GM23338 (cell line): Measurements from ENCODE around the gene RCSD1. TPM values are rescaled to one million over a fixed set of nuclear protein-coding genes. Genes with fewer than 3 reads are reported as not detected.

Experiments
- ATAC-seq: fragments of 200-7000 bp; cut with Tn5 transposase; 3 replicates; pipeline ENCODE4 v1.9.1; 2020
- DNase-seq: peaks from one replicate; pipeline ENCODE4 v3.0.0-alpha.2; 2015; ENCODE audit warnings: low spot score
- H2AFZ ChIP-seq: fragments of 200-600 bp; sonication (generic); 2 replicates; pipeline ENCODE4 v1.8.0; 2016; ENCODE audit warnings: antibody characterized with exemption, mild to moderate bottlenecking, moderate library complexity
- H3F3A ChIP-seq: fragments of 200-600 bp; sonication (generic); replicated peaks from 2 replicates; pipeline ENCODE4 v1.8.0; 2017; ENCODE audit warnings: antibody characterized with exemption, mixed run types, low read depth
- H3K27ac ChIP-seq: fragments of 200-600 bp; sonication (generic); 2 replicates; pipeline ENCODE4 v1.6.1; 2016; ENCODE audit warnings: low read depth
- H3K27me3 ChIP-seq: fragments of 200-600 bp; sonication (generic); 2 replicates; pipeline ENCODE4 v1.8.0; 2016; ENCODE audit warnings: mild to moderate bottlenecking, mixed run types, moderate library complexity; ENCODE audit not compliant: insufficient read depth
- H3K36me3 ChIP-seq: fragments of 200-600 bp; sonication (generic); 2 replicates; pipeline ENCODE4 v1.8.0; 2016; ENCODE audit warnings: mild to moderate bottlenecking; ENCODE audit not compliant: insufficient read depth
- H3K4me1 ChIP-seq: fragments of 200-600 bp; sonication (generic); 2 replicates; pipeline ENCODE4 v1.8.0; 2016; ENCODE audit warnings: mild to moderate bottlenecking, moderate library complexity; ENCODE audit not compliant: insufficient read depth
- H3K4me2 ChIP-seq: fragments of 200-600 bp; sonication (generic); 2 replicates; pipeline ENCODE4 v1.7.1; 2017; ENCODE audit warnings: mixed run types
- H3K4me3 ChIP-seq: fragments of 200-600 bp; sonication (generic); 2 replicates; pipeline ENCODE4 v1.6.1; 2016; ENCODE audit warnings: mixed run types
- H3K79me2 ChIP-seq: fragments of 200-600 bp; sonication (generic); replicated peaks from 2 replicates; pipeline ENCODE4 v1.8.0; 2017; ENCODE audit warnings: mild to moderate bottlenecking; ENCODE audit not compliant: insufficient read depth
- H3K9me2 ChIP-seq: fragments of 200-600 bp; sonication (generic); 2 replicates; pipeline ENCODE4 v1.8.0; 2017; ENCODE audit not compliant: insufficient read depth
- H4K20me1 ChIP-seq: fragments of 200-600 bp; sonication (generic); replicated peaks from 2 replicates; pipeline ENCODE4 v1.8.0; 2017; ENCODE audit warnings: mild to moderate bottlenecking; ENCODE audit not compliant: insufficient read depth
- H3K27ac Mint-ChIP-seq: 2 replicates; pipeline ENCODE4 v1.8.0; 2020; ENCODE audit warnings: inconsistent platforms, mild to moderate bottlenecking, moderate library complexity, mixed read lengths
- H3K27me3 Mint-ChIP-seq: 3 replicates; pipeline ENCODE4 v1.8.0; 2022; ENCODE audit warnings: low read depth, mild to moderate bottlenecking, moderate library complexity, mixed read lengths, inconsistent platforms; ENCODE audit not compliant: insufficient read depth, poor library complexity
- H3K36me3 Mint-ChIP-seq: 3 replicates; pipeline ENCODE4 v1.8.0; 2021; ENCODE audit warnings: low read depth, mild to moderate bottlenecking, inconsistent platforms, moderate library complexity, mixed read lengths
- H3K4me1 Mint-ChIP-seq: 3 replicates; pipeline ENCODE4 v1.8.0; 2020; ENCODE audit warnings: mild to moderate bottlenecking, inconsistent platforms, mixed read lengths
- H3K4me3 Mint-ChIP-seq: 3 replicates; pipeline ENCODE4 v1.8.0; 2021; ENCODE audit warnings: moderate library complexity, mild to moderate bottlenecking, inconsistent platforms, mixed read lengths
- H3K9me3 Mint-ChIP-seq: 3 replicates; pipeline ENCODE4 v1.8.0; 2020; ENCODE audit warnings: moderate library complexity, mild to moderate bottlenecking, inconsistent platforms, mixed read lengths
- CREB1 ChIP-seq: fragments of 250-450 bp; sonication (Bioruptor Pico); IDR thresholded peaks from 2 replicates; pipeline ENCODE4 v1.5.0; 2020; ENCODE audit warnings: low read depth, mild to moderate bottlenecking, moderate library complexity
- CTCF ChIP-seq, 2 experiments: fragments of 200-600 bp in 1 of 2; sonication (generic) in 1 of 2; conservative IDR thresholded peaks; 2 replicates each; pipeline versions ENCODE4 v1.5.1 to v1.6.1; 2016 to 2017; ENCODE audit warnings: antibody characterized with exemption in 2 of 2, low read depth in 2 of 2, mild to moderate bottlenecking in 2 of 2, moderate library complexity in 1 of 2
- ETS1 ChIP-seq: IDR thresholded peaks from 2 replicates; pipeline ENCODE4 v1.6.1; 2016; ENCODE audit warnings: antibody characterized with exemption
- EZH2 ChIP-seq: fragments of 200-600 bp; sonication (generic); IDR thresholded peaks from one replicate; pipeline ENCODE4 v1.8.0; 2017; ENCODE audit warnings: antibody characterized with exemption, mild to moderate bottlenecking, low read depth; ENCODE audit not compliant: unreplicated experiment
- EZH2phosphoT487 ChIP-seq: fragments of 200-600 bp; sonication (generic); IDR thresholded peaks from one replicate; pipeline ENCODE4 v1.8.1; 2018; ENCODE audit warnings: antibody characterized with exemption; ENCODE audit not compliant: unreplicated experiment
- JUNB ChIP-seq: IDR thresholded peaks from one replicate; pipeline ENCODE4 v1.6.1; 2016; ENCODE audit warnings: antibody characterized with exemption; ENCODE audit not compliant: unreplicated experiment
- NANOG ChIP-seq: IDR thresholded peaks from 2 replicates; pipeline ENCODE4 v1.6.1; 2016; ENCODE audit warnings: antibody characterized with exemption, borderline replicate concordance
- POLR2AphosphoS5 ChIP-seq: IDR thresholded peaks from 2 replicates; pipeline ENCODE4 v1.6.1; 2016; ENCODE audit warnings: antibody characterized with exemption, low read depth
- REST ChIP-seq: IDR thresholded peaks from one replicate; pipeline ENCODE4 v1.6.1; 2018; ENCODE audit warnings: antibody characterized with exemption; ENCODE audit not compliant: unreplicated experiment
- STAT1 ChIP-seq: IDR thresholded peaks from one replicate; pipeline ENCODE4 v1.6.1; 2016; ENCODE audit warnings: antibody characterized with exemption; ENCODE audit not compliant: unreplicated experiment
- ZNF114 ChIP-seq: fragments of 250-450 bp; sonication (Bioruptor Pico); IDR thresholded peaks from 2 replicates; pipeline ENCODE4 v1.5.0; 2020; ENCODE audit warnings: mild to moderate bottlenecking, moderate library complexity
- ZNF331 ChIP-seq: fragments of 250-450 bp; sonication (Bioruptor Pico); IDR thresholded peaks from 2 replicates; pipeline ENCODE4 v1.5.0; 2020; ENCODE audit warnings: low read depth, mild to moderate bottlenecking, moderate library complexity
- polyA plus RNA-seq: library from polyadenylated mRNA; unstranded; fragments of >200 nt; fragmentation: Nextera tagmentation; extraction: Ambion mirVana; gene quantifications from 2 replicates; pipeline ENCODE4 v1.2.1, GENCODE V29; 2016
- total RNA-seq: library from RNA; depleted of rRNA; stranded (reverse); fragments of >200 nt; shearing (Covaris generic); gene quantifications from 2 replicates; pipeline ENCODE4 v1.2.3, GENCODE V29; 2014

The RCSD1 gene
- total and polyA plus RNA-seq, 2 experiments from 2014 or later = 0.18 to 0.73 TPM

- TF ChIP-seq STAT1 (no peak), CTCF (conservative IDR thresholded peaks at IDR 0.05; ENCODE audit: low read depth in 2 of 2) (no peak), JUNB (no peak), EZH2phosphoT487 (no peak)
Measured at GRCh38 chr1:167588361-167588760, 41.7 kb upstream of the RCSD1 start (continued).

- no peaks in the 10 kb centered on the region for H3K27me3 Mint-ChIP-seq
- no peak overlapping the region for H3K4me3 Mint-ChIP-seq
- H3K27ac Mint-ChIP-seq = no peak overlapping the region
- Histone ChIP-seq H3K4me1 (no peaks in the 10 kb centered on the region), H3K27ac (no peak overlapping the region), H3K9me2 (no peaks in the 10 kb centered on the region), H3F3A (no peaks in the 10 kb centered on the region), H3K36me3 (no peaks in the 10 kb centered on the region), H4K20me1 (no peaks in the 10 kb centered on the region), H3K27me3 (no peaks in the 10 kb centered on the region), H3K4me3 (no peak overlapping the region), H3K4me2 (no peak overlapping the region), H3K79me2 (no peaks in the 10 kb centered on the region), H2AFZ (no peak overlapping the region)
- DNase-seq (no peak), ATAC-seq (no peak)
- no peaks in the 10 kb centered on the region for H3K4me1 Mint-ChIP-seq
- H3K9me3 Mint-ChIP-seq = peaks cover 11% of the 10 kb centered on the region; the same call in 1 of the 3 replicates
- H3K36me3 Mint-ChIP-seq = no peaks in the 10 kb centered on the region
- TF ChIP-seq EZH2phosphoT487 = no peak
- TF ChIP-seq ZNF331 (CRISPR knock-in tag) = no peak
- TF ChIP-seq REST = no peak
- TF ChIP-seq JUNB = no peak
- TF ChIP-seq STAT1 = no peak
- TF ChIP-seq ETS1 = no peak
- no peak for TF ChIP-seq EZH2
- TF ChIP-seq ZNF114 (CRISPR knock-in tag) = no peak
- no peak for TF ChIP-seq CTCF (conservative IDR thresholded peaks at IDR 0.05; ENCODE audit: low read depth in 2 of 2)
- TF ChIP-seq POLR2AphosphoS5 = no peak
- TF ChIP-seq NANOG = no peak
- TF ChIP-seq CREB1 (CRISPR knock-in tag) = no peak
Measured at GRCh38 chr1:167592475-167592874, 37.6 kb upstream of the RCSD1 start.
